NCI-H446 (cell line): Measurements from ENCODE around the gene GGN.
A peak's percentile ranks its signal among the peaks of the same experiment; 100 is the strongest.
"Not testable (repeated sequence)": the region's sequence is repeated elsewhere in the genome, so short reads cannot be mapped to it uniquely, and the experiment has no call there.

Source experiments
- DNase-seq, 2 experiments: peaks; one replicate each; lab custom pipeline; 2025; lab: John Stamatoyannopoulos, UW

GGN gene

GRCh38 chr19:38361633-38362075, 26.2 kb downstream of the GGN start:
- peak; percentile 62 to 85 for DNase-seq

- no peak for DNase-seq
Observed at GRCh38 chr19:38360839-38361631, 26.8 kb downstream of the GGN start.

- DNase-seq, result no peak
Observed at GRCh38 chr19:38360351-38360750, 27.5 kb downstream of the GGN start.

- no peak for DNase-seq
Observed at GRCh38 chr19:38359242-38360021, 28.4 kb downstream of the GGN start.

GRCh38 chr19:38358071-38358470, 29.8 kb downstream of the GGN start:
- DNase-seq, result no peak

- no peak for DNase-seq
Observed at GRCh38 chr19:38355728-38356725, 31.8 kb downstream of the GGN start.

- DNase-seq, result peak in 1 of 2 experiments; percentile 69
Observed at GRCh38 chr19:38352611-38353010, 35.2 kb downstream of the GGN start.

- no peak for DNase-seq
Observed at GRCh38 chr19:38351865-38352395, 35.9 kb downstream of the GGN start.

GRCh38 chr19:38350883-38351282, 37.0 kb downstream of the GGN start:
- DNase-seq, result no peak

- no peak for DNase-seq
Observed at GRCh38 chr19:38346837-38347236, 41.0 kb downstream of the GGN start.

- DNase-seq, result no peak
Observed at GRCh38 chr19:38340927-38341326, 46.9 kb downstream of the GGN start.

GRCh38 chr19:38339011-38339410, 48.8 kb downstream of the GGN start:
- DNase-seq, result not testable (repeated sequence)

GRCh38 chr19:38337360-38337653, 50.5 kb downstream of the GGN start:
- peak in 1 of 2 experiments; percentile 55 for DNase-seq

GRCh38 chr19:38336638-38337359, 51.0 kb downstream of the GGN start:
- DNase-seq, result peak; percentile 88 to 96

- DNase-seq, result peak; percentile 88 to 97
Observed at GRCh38 chr19:38335949-38336637, 51.7 kb downstream of the GGN start.
